Spleen (tissue), 7 donors: Measurements from ENCODE around the gene PCSK7.

Source experiments
- POLR2A ChIP-seq, 3 donors: fragments of 450-650 bp; IDR thresholded peaks; one replicate each; pipeline ENCODE4 v1.5.1; 2017; ENCODE audit warnings: antibody characterized with exemption in 3 of 3, mild to moderate bottlenecking in 1 of 3
- POLR2AphosphoS5 ChIP-seq, 3 donors: sonication (generic); formaldehyde crosslinking; IDR thresholded peaks; one replicate each; pipeline ENCODE4 v1.5.1; 2017; ENCODE audit warnings: antibody characterized with exemption in 3 of 3
- TF ChIP-seq, protein P1 (sequence below), 11 experiments: fragments of 200-600 bp in 7 of 11; fragments of 450-650 bp in 4 of 11; sonication (generic) in 4 of 11; IDR thresholded peaks in 8 of 11; conservative IDR thresholded peaks in 3 of 11; 1 replicate in 7 of 11; 2 replicates in 4 of 11; pipeline versions ENCODE4 v1.4.0 to v1.8.0; 2016 to 2021; ENCODE audit warnings: antibody characterized with exemption in 11 of 11, inconsistent platforms in 4 of 11, mild to moderate bottlenecking in 1 of 11
- donor health status: DM: no; HTN: no; CAD: no; lungs with moderate emphysema.
- donor health status: DM: no; HTN: no; CAD: no.
- donor health status: DM: no; HTN: no; CAD: no.

- TF ChIP-seq, protein P1, sequence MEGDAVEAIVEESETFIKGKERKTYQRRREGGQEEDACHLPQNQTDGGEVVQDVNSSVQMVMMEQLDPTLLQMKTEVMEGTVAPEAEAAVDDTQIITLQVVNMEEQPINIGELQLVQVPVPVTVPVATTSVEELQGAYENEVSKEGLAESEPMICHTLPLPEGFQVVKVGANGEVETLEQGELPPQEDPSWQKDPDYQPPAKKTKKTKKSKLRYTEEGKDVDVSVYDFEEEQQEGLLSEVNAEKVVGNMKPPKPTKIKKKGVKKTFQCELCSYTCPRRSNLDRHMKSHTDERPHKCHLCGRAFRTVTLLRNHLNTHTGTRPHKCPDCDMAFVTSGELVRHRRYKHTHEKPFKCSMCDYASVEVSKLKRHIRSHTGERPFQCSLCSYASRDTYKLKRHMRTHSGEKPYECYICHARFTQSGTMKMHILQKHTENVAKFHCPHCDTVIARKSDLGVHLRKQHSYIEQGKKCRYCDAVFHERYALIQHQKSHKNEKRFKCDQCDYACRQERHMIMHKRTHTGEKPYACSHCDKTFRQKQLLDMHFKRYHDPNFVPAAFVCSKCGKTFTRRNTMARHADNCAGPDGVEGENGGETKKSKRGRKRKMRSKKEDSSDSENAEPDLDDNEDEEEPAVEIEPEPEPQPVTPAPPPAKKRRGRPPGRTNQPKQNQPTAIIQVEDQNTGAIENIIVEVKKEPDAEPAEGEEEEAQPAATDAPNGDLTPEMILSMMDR (IDR thresholded peaks at IDR 0.05 in 8 of 11, conservative IDR thresholded peaks at IDR 0.05 in 3 of 11): no peak
- TF ChIP-seq POLR2A (IDR thresholded peaks at IDR 0.05): no peak
- TF ChIP-seq POLR2AphosphoS5 (IDR thresholded peaks at IDR 0.05): no peak
Observed at GRCh38 chr11:117273550-117274289, 41.8 kb upstream of the PCSK7 start.
